MCF 10A (cell line): ENCODE results near the gene PNISR. TPM values are rescaled to one million over a fixed set of nuclear protein-coding genes. Genes with fewer than 3 reads are reported as not detected.

Experiments used
- BruUV-seq: library from RNA; stranded (reverse); fragments of 400-500 nt; replicated peaks from 2 replicates; lab custom pipeline; 2021; lab: Mats Ljungman, UMichigan
- CTCF ChIA-PET: fragments of 300-600 bp; sonication (Branson Sonifier 250); formaldehyde crosslinking; extraction: SDS; loops from one replicate; lab custom pipeline; 2021; ENCODE audit warnings: antibody characterized with exemption, inconsistent platforms; lab: Yijun Ruan, JAX
- POLR2A ChIA-PET: fragments of 300-600, 350-650 bp; sonication (Branson Sonifier 250); formaldehyde crosslinking; extraction: SDS; loops from one replicate; lab custom pipeline; 2020; ENCODE audit warnings: antibody characterized with exemption, inconsistent platforms; lab: Yijun Ruan, JAX
- DNase-seq: peaks from one replicate; pipeline ENCODE4 v3.0.0-alpha.2; 2018; ENCODE audit not compliant: unreplicated experiment
- H3K27ac Mint-ChIP-seq: one replicate; pipeline ENCODE4 v1.8.0; 2022; ENCODE audit warnings: mild to moderate bottlenecking, low read depth, mixed read lengths; ENCODE audit not compliant: unreplicated experiment
- H3K27me3 Mint-ChIP-seq: one replicate; pipeline ENCODE4 v1.8.0; 2022; ENCODE audit warnings: mixed read lengths; ENCODE audit not compliant: insufficient read depth, unreplicated experiment
- H3K36me3 Mint-ChIP-seq: one replicate; pipeline ENCODE4 v1.8.0; 2022; ENCODE audit warnings: mild to moderate bottlenecking, moderate library complexity, mixed read lengths; ENCODE audit not compliant: insufficient read depth, unreplicated experiment
- H3K4me1 Mint-ChIP-seq: one replicate; pipeline ENCODE4 v1.8.0; 2022; ENCODE audit warnings: mixed read lengths; ENCODE audit not compliant: insufficient read depth, unreplicated experiment
- H3K4me3 Mint-ChIP-seq: one replicate; pipeline ENCODE4 v1.8.0; 2022; ENCODE audit warnings: mild to moderate bottlenecking, moderate library complexity, mixed read lengths; ENCODE audit not compliant: unreplicated experiment
- H3K9me3 Mint-ChIP-seq: one replicate; pipeline ENCODE4 v1.8.0; 2022; ENCODE audit warnings: mixed read lengths; ENCODE audit not compliant: unreplicated experiment
- CTCF ChIP-seq: fragments of 200-600 bp; IDR thresholded peaks from one replicate; pipeline ENCODE4 v1.8.0; 2022; ENCODE audit warnings: antibody characterized with exemption, mild to moderate bottlenecking; ENCODE audit not compliant: unreplicated experiment
- intact Hi-C: fragments of 100-400 bp; cut with micrococcal nuclease; formaldehyde crosslinking; loops from 2 replicates; pipeline ENCODE4 v1.14.1; 2022
- total RNA-seq: library from RNA; stranded (reverse); gene quantifications from 2 replicates; pipeline ENCODE4 v1.2.3, GENCODE V29; 2022

PNISR gene
- total RNA-seq, 1 experiment from 2014 or later: 95.9 TPM

- POLR2A ChIA-PET: interaction anchor here (0.9 to 3.4 kb wide), 7 partner anchors 12 to 220 kb away, joined by 3 to 14 read pairs (median 4); partner anchors contain the start of genes CCNC, COQ3 and PNISR
- Mint-ChIP-seq H3K4me1 (peaks cover 7% of the 10 kb centered on the region), H3K27ac (no peak overlapping the region), H3K4me3 (peak overlapping the region; percentile 63), H3K9me3 (no peaks in the 10 kb centered on the region), H3K36me3 (no peaks in the 10 kb centered on the region), H3K27me3 (peaks cover 4% of the 10 kb centered on the region)
- TF ChIP-seq CTCF: no peak
- BruUV-seq: TSS peak; percentile 45
- CTCF ChIA-PET: interaction anchor here (0.6 to 7.7 kb wide), 10 partner anchors 11 to 195 kb away, joined by 3 to 92 read pairs (median 4); no protein-coding TSS in a partner anchor
- intact Hi-C loops: loop anchor here (1.0 kb wide), 1 partner anchor 14 kb away; no protein-coding TSS in a partner anchor
- DNase-seq: no peak
Measured at GRCh38 chr6:99348288-99349170, 76.6 kb downstream of the PNISR start.

Other genes starting within 250 kb of the PNISR start
- gene FAXC, start 75.6 kb downstream of the PNISR start, total RNA-seq: 2.3 and 3.6 TPM in 2 replicates
- 4.8 and 7.7 TPM in 2 replicates for gene COQ3, start 31.1 kb downstream of the PNISR start, total RNA-seq
- gene USP45, start 90.1 kb upstream of the PNISR start, total RNA-seq: 12.7 and 14.4 TPM in 2 replicates
- gene CCNC, start 143.4 kb upstream of the PNISR start, total RNA-seq: 54.0 and 76.5 TPM in 2 replicates
- not detected in 2 replicates for gene PRDM13, start 181.5 kb upstream of the PNISR start, total RNA-seq